A673 (cell line): ENCODE data around the gene DSE. TPM values are rescaled to one million over a fixed set of nuclear protein-coding genes. Genes with fewer than 3 reads are reported as not detected.

Experiments
- BruUV-seq: library from RNA; stranded (reverse); fragments of 400-500 nt; replicated peaks from 2 replicates; lab custom pipeline; 2021; lab: Mats Ljungman, UMichigan
- CTCF ChIA-PET: fragments of 300-600 bp; sonication (Branson Sonifier 250); formaldehyde crosslinking; loops from one replicate; lab custom pipeline; 2022; ENCODE audit warnings: antibody characterized with exemption; lab: Charles Lee
- POLR2A ChIA-PET: fragments of 300-600 bp; sonication (Branson Sonifier 250); formaldehyde crosslinking; loops from one replicate; lab custom pipeline; 2022; ENCODE audit warnings: antibody characterized with exemption; ENCODE audit not compliant: low non-redundant PET; lab: Charles Lee
- DNase-seq: peaks from one replicate; pipeline ENCODE4 v3.0.0-alpha.2; 2015; ENCODE audit warnings: low spot score
- H3K27ac ChIP-seq: fragments of 200-600 bp; sonication (generic); 2 replicates; pipeline ENCODE4 v1.5.1; 2016; ENCODE audit warnings: mixed run types, low read depth, mild to moderate bottlenecking, mixed read lengths, antibody characterized with exemption, low read length; ENCODE audit not compliant: poor library complexity, severe bottlenecking
- H3K27me3 ChIP-seq: fragments of 200-600 bp; sonication (generic); replicated peaks from 2 replicates; pipeline ENCODE4 v1.6.1; 2017; ENCODE audit warnings: mixed run types, low read depth, mild to moderate bottlenecking, mixed read lengths, antibody characterized with exemption, low read length; ENCODE audit not compliant: insufficient read depth, poor library complexity
- H3K36me3 ChIP-seq: fragments of 200-600 bp; sonication (generic); 2 replicates; pipeline ENCODE4 v1.6.1; 2016; ENCODE audit warnings: mixed run types, mild to moderate bottlenecking, mixed read lengths, antibody characterized with exemption, low read length; ENCODE audit not compliant: insufficient read depth, poor library complexity, severe bottlenecking
- H3K4me1 ChIP-seq: fragments of 200-600 bp; sonication (generic); 2 replicates; pipeline ENCODE4 v1.6.1; 2017; ENCODE audit warnings: mixed run types, mild to moderate bottlenecking, mixed read lengths, antibody characterized with exemption, low read length; ENCODE audit not compliant: insufficient read depth, poor library complexity, severe bottlenecking
- H3K4me3 ChIP-seq: fragments of 200-600 bp; sonication (generic); 2 replicates; pipeline ENCODE4 v1.5.1; 2016; ENCODE audit warnings: low read depth, mixed run types, mild to moderate bottlenecking, mixed read lengths, low read length; ENCODE audit not compliant: poor library complexity, severe bottlenecking
- H3K9me3 ChIP-seq: fragments of 200-600 bp; sonication (generic); 2 replicates; pipeline ENCODE4 v1.6.1; 2016; ENCODE audit warnings: mixed run types, low read depth, mild to moderate bottlenecking, mixed read lengths, antibody characterized with exemption, low read length; ENCODE audit not compliant: poor library complexity, severe bottlenecking
- EZH2 ChIP-seq: fragments of 200-600 bp; sonication (generic); IDR thresholded peaks from 2 replicates; pipeline ENCODE4 v1.6.1; 2017; ENCODE audit warnings: borderline replicate concordance, low read depth, mild to moderate bottlenecking, mixed read lengths, antibody characterized with exemption, low read length; ENCODE audit not compliant: poor library complexity, severe bottlenecking
- intact Hi-C: fragments of 100-400 bp; cut with micrococcal nuclease; formaldehyde crosslinking; loops from one replicate; pipeline ENCODE4 v1.10.0; 2022; ENCODE audit not compliant: unreplicated experiment
- total RNA-seq: library from RNA; stranded (reverse); gene quantifications from 2 replicates; pipeline ENCODE4 v1.2.3, GENCODE V29; 2021
- TF ChIP-seq, protein P1 (sequence below): fragments of 300-800, 200-600 bp; sonication (generic); conservative IDR thresholded peaks from 2 replicates; pipeline ENCODE4 v1.5.1; 2017; ENCODE audit warnings: low read depth, mild to moderate bottlenecking, antibody characterized with exemption, low read length, moderate library complexity, mixed read lengths

The DSE gene
- total RNA-seq, 1 experiment from 2014 or later: 31.4 TPM

GRCh38 chr6:116403205-116403604 is 32.5 kb downstream of the DSE start:
- H3K4me1 ChIP-seq: peaks cover 31% of the 10 kb centered on the region
- no peak overlapping the region for H3K4me3 ChIP-seq
- H3K27ac ChIP-seq: no peak overlapping the region
- CTCF ChIA-PET: no interaction called here
- POLR2A ChIA-PET: no interaction called here
- H3K9me3 ChIP-seq: no peaks in the 10 kb centered on the region
- no peaks in the 10 kb centered on the region for H3K27me3 ChIP-seq
- DNase-seq: no peak
- no peaks in the 10 kb centered on the region for H3K36me3 ChIP-seq
- intact Hi-C loops: no loop called here
- BruUV-seq: no TSS peak
- TF ChIP-seq EZH2: no peak
- TF ChIP-seq, protein P1, sequence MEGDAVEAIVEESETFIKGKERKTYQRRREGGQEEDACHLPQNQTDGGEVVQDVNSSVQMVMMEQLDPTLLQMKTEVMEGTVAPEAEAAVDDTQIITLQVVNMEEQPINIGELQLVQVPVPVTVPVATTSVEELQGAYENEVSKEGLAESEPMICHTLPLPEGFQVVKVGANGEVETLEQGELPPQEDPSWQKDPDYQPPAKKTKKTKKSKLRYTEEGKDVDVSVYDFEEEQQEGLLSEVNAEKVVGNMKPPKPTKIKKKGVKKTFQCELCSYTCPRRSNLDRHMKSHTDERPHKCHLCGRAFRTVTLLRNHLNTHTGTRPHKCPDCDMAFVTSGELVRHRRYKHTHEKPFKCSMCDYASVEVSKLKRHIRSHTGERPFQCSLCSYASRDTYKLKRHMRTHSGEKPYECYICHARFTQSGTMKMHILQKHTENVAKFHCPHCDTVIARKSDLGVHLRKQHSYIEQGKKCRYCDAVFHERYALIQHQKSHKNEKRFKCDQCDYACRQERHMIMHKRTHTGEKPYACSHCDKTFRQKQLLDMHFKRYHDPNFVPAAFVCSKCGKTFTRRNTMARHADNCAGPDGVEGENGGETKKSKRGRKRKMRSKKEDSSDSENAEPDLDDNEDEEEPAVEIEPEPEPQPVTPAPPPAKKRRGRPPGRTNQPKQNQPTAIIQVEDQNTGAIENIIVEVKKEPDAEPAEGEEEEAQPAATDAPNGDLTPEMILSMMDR: no peak

DNA sequence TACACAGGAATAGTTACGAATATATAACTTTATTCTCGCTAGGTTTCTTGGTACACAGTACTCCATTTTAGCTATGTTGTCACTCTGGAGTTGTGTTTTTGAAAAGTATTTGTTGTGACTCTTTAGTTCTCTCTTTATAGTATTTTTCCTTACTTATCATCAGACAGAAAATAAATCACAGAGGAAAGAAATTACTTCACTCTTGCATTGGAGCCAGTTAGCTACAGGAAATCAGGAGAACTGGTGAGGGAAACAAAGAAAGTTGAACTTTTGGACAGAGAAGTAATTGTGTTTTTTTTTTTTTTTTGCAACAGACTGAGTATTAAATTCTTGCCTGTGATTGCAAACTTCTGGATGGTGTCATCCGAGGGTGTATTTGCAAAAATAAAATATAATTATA is 33.9 kb downstream of the DSE start:
- no peaks in the 10 kb centered on the region for H3K36me3 ChIP-seq
- no peak overlapping the region for H3K27ac ChIP-seq
- POLR2A ChIA-PET: no interaction called here
- no peak overlapping the region for H3K4me3 ChIP-seq
- CTCF ChIA-PET: no interaction called here
- intact Hi-C loops: no loop called here
- H3K27me3 ChIP-seq: no peaks in the 10 kb centered on the region
- peaks cover 26% of the 10 kb centered on the region for H3K4me1 ChIP-seq
- H3K9me3 ChIP-seq: no peaks in the 10 kb centered on the region
- no peak for DNase-seq
- TF ChIP-seq, protein P1: no peak
- TF ChIP-seq EZH2: no peak
- no TSS peak for BruUV-seq

GRCh38 chr6:116405138-116405537 is 34.4 kb downstream of the DSE start:
- no peak for DNase-seq

More at GRCh38 chr6:116405138-116405537, 34.4 kb downstream of the DSE start:
- TF ChIP-seq EZH2: no peak
- TF ChIP-seq, protein P1: no peak
- Histone ChIP-seq H3K36me3 (no peaks in the 10 kb centered on the region), H3K4me1 (peaks cover 26% of the 10 kb centered on the region), H3K9me3 (no peaks in the 10 kb centered on the region), H3K27ac (no peak overlapping the region), H3K4me3 (no peak overlapping the region), H3K27me3 (no peaks in the 10 kb centered on the region)
- BruUV-seq: no TSS peak
- ChIA-PET POLR2A (no interaction called here), CTCF (no interaction called here)
- intact Hi-C loops: no loop called here
